GM18858 (cell line): ENCODE results near the gene NXF1.
A peak's percentile ranks its signal among the peaks of the same experiment; 100 is the strongest.
"Not testable (repeated sequence)": the region's sequence is repeated elsewhere in the genome, so short reads cannot be mapped to it uniquely, and the experiment has no call there.

Experiments
- ATAC-seq: cut with Tn5 transposase; IDR thresholded peaks from one replicate; pipeline ENCODE4 v1.9.1; 2021; ENCODE audit not compliant: unreplicated experiment

Gene NXF1

DNA sequence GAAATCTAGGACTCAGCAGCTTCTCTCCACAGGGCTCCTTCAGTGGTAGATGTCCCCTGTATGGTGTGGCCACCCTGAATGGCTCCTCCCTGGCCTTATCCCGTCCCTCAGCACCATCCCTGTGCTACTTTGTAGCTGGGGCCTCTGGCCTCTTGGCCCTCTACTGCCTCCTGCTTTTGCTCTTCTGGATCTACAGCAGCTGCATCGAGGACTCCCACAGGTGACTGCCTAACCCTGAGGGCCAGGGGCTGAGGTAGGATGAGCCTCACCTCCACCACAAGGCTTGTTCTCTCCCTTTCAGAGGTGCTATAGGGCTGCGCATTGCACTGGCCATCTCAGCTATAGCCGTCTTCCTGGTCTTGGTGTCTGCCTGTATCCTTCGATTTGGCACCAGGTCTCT lies 16.2 kb downstream of the NXF1 start:
- ATAC-seq = no peak

DNA sequence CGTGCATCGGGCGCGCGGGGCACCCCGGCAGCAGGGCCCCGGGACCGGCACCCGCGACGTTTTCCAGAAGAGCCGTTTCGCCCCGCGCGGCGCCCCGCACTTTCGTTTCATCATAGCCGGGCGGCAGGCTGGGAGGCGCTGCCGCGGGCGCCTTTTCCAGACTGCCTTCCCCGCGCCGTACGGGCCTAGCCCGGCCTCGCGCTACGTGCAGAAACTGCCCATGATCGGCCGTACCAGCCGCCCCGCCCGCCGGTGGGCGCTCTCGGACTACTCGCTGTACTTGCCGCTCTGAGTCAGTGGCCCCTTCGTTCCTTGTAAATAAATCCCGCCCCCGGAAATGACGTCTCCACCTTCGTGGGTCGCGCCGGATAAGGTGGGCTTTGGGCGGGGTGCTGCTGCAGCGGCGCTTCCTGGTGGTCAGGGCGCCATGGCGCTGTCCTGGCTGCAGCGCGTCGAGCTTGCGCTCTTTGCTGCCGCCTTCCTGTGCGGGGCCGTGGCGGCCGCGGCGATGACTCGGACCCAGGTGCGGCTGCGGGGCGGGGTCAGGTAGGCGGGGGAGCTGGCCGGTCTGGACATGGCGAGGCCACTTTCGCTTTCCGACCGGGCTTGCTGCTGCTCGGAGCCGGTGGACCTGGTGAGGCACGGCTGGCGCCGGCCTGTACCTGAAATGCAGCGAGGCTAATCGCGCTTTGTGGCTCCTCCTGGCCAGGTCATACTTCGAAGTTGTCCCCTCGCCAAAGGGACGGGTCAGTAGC lies 18.1 kb downstream of the NXF1 start, which contains the start of gene TMEM179B:
Gene TMEM179B (plus strand): TSS at position 398 of the 755 bp plus-strand sequence. CDS start 30 bp downstream, at position 428.
- peak; percentile 40 for ATAC-seq

DNA sequence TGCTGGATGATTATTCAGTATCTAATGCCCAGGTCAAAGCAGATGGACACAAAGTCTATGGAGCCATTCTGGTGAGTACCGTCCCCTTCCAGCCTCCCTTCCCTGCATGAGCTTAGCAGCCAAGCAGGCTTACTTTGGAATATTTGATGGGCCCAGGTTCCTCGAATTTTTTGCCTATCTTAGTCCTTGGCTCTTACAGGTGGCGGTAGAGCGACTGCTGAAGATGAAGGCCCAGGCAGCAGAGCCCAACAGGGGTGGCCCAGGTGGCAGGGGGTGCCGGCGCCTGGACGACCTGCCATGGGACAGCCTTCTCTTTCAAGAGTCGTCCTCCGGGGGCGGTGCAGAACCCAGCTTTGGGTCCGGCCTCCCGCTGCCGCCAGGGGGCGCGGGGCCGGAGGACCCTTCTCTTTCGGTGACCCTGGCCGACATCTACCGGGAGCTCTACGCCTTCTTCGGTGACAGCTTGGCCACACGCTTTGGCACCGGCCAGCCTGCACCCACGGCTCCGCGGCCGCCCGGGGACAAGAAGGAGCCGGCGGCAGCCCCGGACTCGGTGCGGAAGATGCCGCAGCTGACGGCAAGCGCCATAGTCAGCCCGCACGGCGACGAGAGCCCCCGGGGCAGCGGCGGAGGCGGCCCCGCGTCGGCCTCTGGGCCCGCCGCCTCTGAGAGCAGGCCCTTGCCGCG lies 18.8 kb downstream of the NXF1 start:
- peak; percentile 41 for ATAC-seq

DNA sequence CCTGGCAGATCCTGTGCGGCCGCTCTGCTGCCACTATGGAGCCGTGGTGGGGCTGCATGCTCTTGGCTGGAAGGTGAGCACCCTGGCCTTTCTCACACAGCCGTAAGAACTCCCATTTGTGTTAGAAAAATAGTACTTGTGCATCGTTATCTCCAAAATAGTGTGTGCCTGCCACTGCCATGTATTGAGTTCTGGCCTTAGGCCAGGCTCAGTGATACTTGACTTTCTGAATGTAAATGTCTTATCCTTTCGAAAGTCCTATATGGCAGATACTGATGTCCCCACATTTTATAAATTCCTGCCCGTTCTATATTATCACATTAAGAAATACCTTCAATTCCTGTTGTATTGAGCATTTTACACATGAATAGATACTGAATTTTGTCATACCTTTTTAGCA lies 22.5 kb downstream of the NXF1 start:
- ATAC-seq = no peak

DNA sequence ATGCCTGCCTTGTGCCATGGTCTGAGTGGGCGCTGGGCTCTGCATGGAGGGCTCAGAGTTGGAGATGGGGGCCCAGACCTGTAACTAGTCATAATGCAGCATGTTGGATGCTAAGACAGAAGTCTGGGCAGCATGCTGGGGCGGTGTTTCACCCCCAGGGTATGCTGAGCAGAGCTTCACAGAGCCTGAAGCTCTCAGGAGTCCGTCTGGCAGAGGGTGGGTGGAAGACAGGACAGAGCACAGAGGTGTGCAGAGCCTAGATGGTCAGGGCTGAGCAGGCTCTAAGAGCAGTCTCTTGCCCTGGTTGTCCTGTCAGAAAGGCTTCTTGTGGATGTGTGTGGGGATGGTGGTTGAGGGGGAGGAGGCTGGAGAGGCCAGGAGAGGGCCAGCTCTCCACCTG lies 26.8 kb downstream of the NXF1 start:
- ATAC-seq = no peak

DNA sequence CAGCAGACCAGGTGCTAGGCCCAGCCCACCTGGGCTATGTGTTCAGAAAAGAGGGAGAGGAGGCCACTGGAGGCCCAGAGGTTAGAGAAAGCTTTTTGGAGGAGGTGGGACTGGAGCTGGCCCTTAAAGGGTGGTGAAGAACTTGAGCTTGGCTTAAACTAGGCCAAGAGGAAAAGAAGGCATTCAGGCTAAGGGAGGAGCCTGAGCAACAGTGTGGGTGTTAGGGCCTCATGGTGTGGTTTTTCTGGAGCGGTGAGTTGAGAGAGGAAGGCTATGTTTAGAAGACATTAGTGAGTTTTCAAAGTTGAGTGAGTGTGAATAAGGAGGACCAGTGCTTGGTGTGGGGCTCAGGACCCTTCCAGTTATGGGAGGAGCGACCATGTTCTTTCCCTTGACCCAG lies 27.9 kb downstream of the NXF1 start:
- ATAC-seq = no peak

DNA sequence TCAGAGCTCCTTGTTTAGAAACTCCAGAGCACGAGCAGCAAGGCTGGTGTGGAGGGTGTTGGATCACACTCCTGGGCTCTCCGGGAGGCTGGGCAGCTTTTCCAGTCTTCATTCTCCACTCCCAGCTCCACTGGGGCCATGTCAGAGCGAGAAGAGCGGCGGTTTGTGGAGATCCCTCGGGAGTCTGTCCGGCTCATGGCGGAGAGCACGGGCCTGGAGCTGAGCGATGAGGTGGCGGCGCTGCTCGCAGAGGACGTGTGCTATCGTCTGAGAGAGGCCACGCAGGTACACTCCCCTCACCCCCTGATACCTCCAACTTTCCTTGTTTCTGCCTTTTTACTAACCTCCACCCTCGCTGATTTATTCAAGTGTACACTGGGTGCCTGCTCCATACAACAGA lies 29.6 kb downstream of the NXF1 start:
- no peak for ATAC-seq

DNA sequence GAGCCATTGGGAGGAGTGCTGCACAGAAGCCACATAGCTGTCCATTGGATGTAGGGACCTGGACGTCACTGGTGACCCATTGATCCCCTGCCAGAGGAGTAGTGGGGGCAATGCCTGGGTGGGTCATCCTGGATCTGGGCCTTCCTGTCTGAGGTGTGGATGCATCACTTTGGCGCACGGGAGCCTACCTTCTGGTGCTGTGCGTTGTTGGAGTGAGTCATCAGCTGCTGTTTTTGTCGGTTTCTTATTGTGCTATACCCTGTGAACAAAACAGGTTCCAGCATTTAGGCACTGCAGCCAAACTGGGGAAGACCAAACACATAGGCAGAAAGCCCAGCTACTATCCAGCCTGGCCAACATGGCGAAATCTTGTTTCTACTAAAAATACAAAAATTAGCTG lies 30.8 kb downstream of the NXF1 start:
- no peak for ATAC-seq

DNA sequence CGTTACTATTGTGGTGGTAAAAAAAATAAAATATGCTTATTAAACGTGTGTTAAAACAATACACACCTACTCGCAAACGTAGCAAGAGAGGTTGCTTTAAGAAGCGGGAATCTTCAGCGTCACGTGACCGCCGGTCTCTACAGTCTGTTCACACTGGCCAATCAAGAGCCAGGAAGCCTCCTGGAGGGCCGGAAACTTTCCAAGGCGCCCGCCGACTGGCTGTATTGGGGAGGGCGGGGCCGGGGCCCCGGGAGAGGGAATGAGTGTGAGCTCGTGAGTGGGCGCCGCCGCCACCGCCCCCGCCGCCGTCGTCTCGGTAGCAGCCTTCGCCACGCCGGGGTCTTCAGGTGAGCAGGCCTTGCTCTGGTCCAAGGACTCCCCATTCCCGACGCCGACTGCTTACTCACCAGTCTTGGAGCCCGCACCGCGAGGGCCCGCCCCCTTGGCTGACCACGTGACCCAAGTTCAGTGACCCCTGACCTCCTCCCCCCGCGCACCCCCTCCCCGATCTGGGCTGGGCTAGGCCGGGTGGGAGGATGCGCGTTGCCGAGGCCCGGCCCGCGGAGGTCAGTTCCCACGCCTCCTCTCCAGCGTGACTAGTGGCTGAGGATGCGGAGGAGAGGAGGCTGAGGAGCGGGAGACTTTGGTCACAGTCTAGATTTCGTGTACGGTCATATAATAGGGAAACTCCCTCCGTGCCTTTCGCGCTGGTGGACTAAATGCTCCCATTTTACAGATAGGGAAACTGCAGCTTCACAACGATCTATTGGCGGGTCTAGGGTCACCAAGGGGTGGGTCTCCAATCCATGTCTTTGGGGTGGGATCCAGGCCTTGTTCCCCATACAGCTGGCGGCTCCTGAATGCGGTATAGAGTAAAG lies 33.9 kb downstream of the NXF1 start, which contains the start of gene TAF6L:
Gene TAF6L (plus strand): TSS at position 253 of the 878 bp plus-strand sequence. CDS start 4,388 bp downstream, outside the sequence.
- ATAC-seq = peak; percentile 64

DNA sequence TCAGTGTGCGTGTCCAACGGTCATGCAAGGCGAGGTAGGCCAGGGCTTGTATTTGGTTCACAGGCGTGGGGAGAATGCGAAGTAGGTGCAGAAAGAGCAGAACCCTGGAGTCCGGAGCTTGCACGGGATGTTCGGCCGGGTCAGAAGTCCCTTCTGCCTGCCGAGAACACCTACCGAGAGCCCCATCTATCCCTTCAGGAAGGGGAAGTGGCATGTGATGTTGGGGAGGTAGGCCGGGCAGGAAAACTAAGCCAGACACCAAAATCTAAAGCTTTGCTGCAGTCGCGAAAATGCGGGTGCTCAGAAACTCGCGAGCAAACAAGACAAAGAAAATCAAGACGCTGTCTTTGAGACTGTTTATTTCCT lies 34.5 kb downstream of the NXF1 start:
- no peak for ATAC-seq

DNA sequence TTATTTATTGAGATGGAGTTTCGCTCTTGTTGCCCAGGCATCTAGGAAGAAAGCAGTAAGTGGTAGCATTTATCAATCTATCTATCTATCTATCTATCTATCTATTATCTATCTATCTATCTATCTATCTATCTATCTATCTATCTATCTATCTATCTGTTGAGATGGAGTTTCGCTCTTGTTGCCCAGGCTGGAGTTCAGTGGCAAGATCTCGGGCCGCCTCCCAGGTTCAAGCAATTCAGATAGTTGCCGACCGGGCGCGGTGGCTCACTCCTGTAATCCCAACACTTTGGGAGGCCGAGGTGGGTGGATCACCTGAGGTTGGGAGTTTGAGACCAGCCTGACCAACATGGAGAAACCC lies 44.4 kb downstream of the NXF1 start:
- ATAC-seq = not testable (repeated sequence)

DNA sequence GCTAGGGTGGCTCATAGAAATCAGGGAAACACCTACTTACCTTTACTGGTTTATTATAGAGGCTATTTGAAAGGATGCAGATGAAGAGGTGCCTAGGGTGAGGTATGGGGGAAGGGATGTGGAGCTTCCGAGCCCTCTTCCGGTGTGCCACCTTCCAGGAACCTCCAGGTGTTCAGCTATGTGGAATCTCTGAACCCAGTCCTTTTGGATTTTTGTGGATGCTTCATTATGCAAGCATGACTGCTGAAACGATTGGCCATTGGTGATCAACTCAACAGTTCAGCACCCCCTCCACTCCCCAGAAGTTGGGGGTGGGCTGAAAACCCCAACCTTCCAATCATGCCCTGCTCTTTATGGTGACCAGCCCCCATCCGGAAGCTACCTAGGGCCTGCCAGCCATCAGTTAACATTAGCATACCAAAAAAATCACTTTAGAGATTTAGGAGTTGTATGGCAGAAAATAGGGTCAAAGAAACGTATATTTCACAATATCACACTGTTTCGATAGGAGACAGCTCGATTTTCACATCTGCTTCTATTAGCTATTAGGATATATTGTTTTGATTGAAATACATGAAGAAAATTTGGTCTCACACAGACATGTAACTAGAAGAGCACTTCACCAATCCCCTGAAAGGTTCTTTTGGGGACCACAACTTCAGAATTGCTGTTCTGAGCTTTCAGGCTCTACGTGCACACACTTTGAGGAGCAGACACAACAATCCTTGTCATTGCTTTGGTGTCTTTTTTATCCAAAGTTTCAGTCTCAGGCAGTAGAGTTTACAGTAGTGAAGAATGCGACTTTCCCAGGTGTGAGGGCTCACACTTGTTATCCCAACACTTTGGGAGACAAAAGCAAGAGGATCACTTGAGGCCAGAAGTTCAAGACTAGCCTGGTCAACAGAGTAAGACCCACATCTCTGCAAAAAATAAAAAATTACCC lies 47.1 kb downstream of the NXF1 start:
- ATAC-seq = no peak

DNA sequence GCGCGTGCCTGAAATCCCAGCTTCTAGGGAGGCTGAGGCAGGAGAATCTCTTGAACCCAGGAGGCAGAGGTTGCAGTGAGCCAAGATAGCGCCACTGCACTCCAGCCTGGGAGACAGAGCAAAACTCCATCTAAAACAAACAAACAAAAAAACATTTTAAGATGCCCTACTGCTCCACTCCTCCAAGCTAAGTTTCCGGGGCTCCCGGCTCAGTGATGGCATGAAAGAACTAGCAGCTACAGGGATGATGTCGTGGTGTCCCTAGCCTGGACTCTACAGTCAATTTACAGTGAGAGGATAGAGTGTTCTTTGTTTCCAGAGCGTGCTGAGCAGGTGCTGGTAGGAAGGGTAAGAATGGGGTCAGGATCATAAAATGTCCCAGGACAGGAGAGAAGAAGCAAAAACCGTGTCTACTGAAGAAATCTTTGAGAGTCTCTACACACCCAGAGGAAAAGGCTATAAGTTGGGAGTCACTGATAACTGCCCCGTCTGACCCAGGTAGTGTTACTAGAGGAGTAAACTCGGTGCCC lies 50.1 kb downstream of the NXF1 start:
- no peak for ATAC-seq

DNA sequence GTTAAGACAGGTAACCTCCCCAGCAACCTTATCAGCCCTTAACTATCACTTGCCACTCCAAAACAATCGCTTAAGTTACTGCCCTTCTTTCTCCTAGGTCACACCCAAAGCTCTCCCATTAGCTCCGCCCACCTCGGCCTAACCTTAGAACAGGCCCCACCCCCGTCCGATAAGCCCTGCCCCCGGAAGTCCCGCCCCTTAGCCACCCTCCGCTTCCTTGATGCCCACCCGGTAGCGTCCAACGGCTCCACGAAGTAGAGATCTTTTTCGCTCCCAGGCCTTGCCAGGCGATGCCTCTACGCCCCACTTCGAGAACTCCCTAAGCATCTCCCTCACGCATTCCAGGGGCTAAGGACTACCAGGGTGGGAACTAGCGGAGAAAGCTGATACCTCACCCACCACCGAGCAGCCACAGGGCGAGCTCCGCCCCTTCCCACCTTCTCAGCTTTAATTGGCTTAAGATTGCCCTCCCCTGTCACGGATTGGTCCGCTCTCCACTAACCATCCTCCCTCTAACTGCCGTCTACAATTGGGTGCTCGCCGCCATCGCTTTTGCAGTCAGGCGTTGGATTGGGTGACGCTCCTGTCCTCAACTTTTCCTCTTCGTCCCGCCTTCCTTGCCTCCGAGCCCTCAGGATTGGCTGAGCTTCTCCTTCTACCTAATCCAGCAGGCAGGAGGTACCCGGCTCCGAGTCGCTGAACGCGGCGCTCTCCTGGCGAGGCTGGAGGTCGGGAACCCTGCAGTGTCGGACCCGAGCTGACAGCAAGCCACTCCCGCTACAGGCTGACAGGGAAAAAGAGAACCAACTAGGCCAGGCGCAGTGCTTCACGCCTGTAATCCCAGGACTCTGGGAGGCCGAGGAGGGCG lies 51.3 kb downstream of the NXF1 start, which contains the start of gene ZBTB3:
Gene ZBTB3 (minus strand): TSS at position 425 of the 868 bp plus-strand sequence. CDS start 496 bp downstream, outside the sequence.
- ATAC-seq = peak; percentile 84

DNA sequence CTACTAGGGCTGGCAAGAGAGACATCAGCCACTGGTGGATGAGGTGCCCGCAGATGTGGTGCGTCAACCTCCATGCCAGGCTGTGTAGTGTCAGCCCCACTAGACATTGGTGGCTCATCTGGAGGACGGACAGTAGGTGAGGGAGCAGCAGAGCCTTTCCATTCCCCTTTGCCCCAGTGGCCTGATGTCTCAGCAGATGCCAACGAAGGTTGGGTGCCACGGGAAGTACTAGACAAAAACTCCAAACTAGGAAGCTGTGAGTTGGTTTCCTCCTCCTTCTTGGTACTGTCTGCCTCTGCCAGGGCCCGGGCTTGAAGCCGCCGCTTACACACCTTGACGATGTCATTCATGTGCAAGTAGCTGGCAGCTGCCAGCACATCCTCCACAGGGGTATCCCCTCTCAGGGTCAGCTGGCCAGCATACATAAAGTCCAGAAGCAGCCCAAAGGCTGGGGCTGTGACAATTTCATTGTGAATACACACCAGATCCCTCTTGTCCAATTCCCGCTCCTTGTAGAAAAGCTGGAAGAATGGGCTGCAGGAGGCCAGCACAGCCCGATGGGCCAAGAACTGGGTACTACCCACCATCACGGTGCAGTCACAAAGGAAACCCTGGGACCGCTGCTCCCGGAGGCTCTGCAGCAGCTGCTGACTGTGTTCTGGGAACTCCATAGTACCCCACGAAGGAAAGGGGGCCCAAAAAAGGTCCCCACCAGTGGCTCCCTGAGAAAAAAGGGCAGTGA lies 52.1 kb downstream of the NXF1 start:
- no peak for ATAC-seq

DNA sequence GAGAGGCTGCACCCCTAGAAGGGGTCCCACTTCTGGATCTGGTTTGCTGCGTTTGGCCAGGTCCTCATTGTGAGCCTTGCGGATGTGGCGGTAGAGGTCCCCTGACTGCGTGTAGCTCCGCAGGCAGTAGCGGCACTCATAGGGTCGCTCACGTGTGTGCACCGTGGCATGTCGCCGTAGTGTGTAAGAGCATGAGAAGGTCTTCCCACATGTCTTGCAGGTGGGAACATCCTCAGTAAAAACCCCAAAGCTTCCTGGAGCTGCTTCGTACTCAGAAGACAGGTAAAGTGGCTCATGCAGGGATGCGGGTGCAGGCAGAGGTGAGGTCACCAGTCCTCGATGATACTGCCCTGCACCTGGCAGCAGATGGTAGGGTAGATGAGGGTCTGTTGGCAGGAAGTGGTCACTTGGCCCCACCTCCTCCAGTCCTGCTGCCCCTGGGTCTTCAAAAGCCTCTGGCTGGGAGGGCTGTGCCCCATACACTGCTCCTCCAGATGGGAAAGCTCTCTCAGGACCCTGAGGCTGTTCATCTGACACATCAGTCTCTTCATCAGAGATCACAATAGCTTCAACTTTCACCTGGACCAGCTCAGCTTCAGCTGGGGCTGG lies 53.0 kb downstream of the NXF1 start:
- ATAC-seq = no peak

DNA sequence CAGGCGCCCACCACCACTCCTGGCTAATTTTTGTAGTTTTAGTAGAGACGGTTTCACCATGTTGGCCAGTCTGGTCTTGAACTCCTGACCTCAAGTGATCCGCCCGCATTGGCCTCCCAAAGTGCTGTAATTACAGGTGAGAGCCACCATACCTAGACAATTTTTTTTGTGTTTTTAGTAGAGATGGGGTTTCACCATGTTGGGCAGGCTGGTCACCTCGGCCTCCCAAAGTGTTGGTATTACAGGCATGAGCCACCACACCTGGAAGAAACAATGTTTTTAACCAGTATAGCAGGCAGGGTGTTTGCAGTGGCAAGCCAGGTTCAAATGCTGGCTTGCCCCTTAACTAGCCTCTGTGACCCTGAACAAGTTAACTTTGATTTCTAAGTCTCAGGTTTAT lies 55.3 kb downstream of the NXF1 start:
- not testable (repeated sequence) for ATAC-seq
